GM21737 (cell line): Measurements from ENCODE around the gene SAMM50.

ENCODE experiments used
- ATAC-seq: cut with Tn5 transposase; IDR thresholded peaks from one replicate; pipeline ENCODE4 v1.9.1; 2021; ENCODE audit warnings: mild to moderate bottlenecking, moderate library complexity; ENCODE audit not compliant: unreplicated experiment

Gene SAMM50

GRCh38 chr22:43955040-43955882 is at the start of gene SAMM50:
Gene SAMM50, plus strand, starts transcription at chr22:43955442. Its CDS starts 136 bp downstream, at chr22:43955578.
- ATAC-seq, result peak; percentile 80

- no peak for ATAC-seq
Observed at GRCh38 chr22:43905681-43906080, 49.6 kb upstream of the SAMM50 start.

- no peak for ATAC-seq
Observed at GRCh38 chr22:43909708-43910107, 45.5 kb upstream of the SAMM50 start.

GRCh38 chr22:43910178-43910695 is 45.0 kb upstream of the SAMM50 start:
- ATAC-seq, result no peak

GRCh38 chr22:43911351-43911750 is 43.9 kb upstream of the SAMM50 start:
- no peak for ATAC-seq

GRCh38 chr22:43917521-43917920 is 37.7 kb upstream of the SAMM50 start:
- no peak for ATAC-seq

GRCh38 chr22:43919106-43919973 is 35.9 kb upstream of the SAMM50 start:
- no peak for ATAC-seq

- ATAC-seq, result no peak
Observed at GRCh38 chr22:43921370-43921769, 33.9 kb upstream of the SAMM50 start.

GRCh38 chr22:43922123-43922522 is 33.1 kb upstream of the SAMM50 start:
- ATAC-seq, result no peak

GRCh38 chr22:43923191-43923590 is 32.1 kb upstream of the SAMM50 start:
- no peak for ATAC-seq

GRCh38 chr22:43923631-43924464 is 31.4 kb upstream of the SAMM50 start, which contains the start of gene PNPLA3:
Gene PNPLA3, plus strand, starts transcription at chr22:43923805. Its CDS starts 107 bp downstream, at chr22:43923912.
- no peak for ATAC-seq

GRCh38 chr22:43924877-43925276 is 30.4 kb upstream of the SAMM50 start:
- ATAC-seq, result no peak

- no peak for ATAC-seq
Observed at GRCh38 chr22:43925433-43926348, 29.6 kb upstream of the SAMM50 start.

- no peak for ATAC-seq
Observed at GRCh38 chr22:43926349-43926710, 28.9 kb upstream of the SAMM50 start.

- no peak for ATAC-seq
Observed at GRCh38 chr22:43928468-43928867, 26.8 kb upstream of the SAMM50 start.

- no peak for ATAC-seq
Observed at GRCh38 chr22:43928908-43929307, 26.3 kb upstream of the SAMM50 start.

- ATAC-seq, result no peak
Observed at GRCh38 chr22:43931771-43932170, 23.5 kb upstream of the SAMM50 start.

- no peak for ATAC-seq
Observed at GRCh38 chr22:43941449-43941848, 13.8 kb upstream of the SAMM50 start.

GRCh38 chr22:43944670-43945430 is 10.4 kb upstream of the SAMM50 start:
- no peak for ATAC-seq
